Measurements from ENCODE around the gene FKBP15.
"Not testable (repeated sequence)": the region's sequence is repeated elsewhere in the genome, so short reads cannot be mapped to it uniquely, and the experiment has no call there.

Gene FKBP15, protein sequence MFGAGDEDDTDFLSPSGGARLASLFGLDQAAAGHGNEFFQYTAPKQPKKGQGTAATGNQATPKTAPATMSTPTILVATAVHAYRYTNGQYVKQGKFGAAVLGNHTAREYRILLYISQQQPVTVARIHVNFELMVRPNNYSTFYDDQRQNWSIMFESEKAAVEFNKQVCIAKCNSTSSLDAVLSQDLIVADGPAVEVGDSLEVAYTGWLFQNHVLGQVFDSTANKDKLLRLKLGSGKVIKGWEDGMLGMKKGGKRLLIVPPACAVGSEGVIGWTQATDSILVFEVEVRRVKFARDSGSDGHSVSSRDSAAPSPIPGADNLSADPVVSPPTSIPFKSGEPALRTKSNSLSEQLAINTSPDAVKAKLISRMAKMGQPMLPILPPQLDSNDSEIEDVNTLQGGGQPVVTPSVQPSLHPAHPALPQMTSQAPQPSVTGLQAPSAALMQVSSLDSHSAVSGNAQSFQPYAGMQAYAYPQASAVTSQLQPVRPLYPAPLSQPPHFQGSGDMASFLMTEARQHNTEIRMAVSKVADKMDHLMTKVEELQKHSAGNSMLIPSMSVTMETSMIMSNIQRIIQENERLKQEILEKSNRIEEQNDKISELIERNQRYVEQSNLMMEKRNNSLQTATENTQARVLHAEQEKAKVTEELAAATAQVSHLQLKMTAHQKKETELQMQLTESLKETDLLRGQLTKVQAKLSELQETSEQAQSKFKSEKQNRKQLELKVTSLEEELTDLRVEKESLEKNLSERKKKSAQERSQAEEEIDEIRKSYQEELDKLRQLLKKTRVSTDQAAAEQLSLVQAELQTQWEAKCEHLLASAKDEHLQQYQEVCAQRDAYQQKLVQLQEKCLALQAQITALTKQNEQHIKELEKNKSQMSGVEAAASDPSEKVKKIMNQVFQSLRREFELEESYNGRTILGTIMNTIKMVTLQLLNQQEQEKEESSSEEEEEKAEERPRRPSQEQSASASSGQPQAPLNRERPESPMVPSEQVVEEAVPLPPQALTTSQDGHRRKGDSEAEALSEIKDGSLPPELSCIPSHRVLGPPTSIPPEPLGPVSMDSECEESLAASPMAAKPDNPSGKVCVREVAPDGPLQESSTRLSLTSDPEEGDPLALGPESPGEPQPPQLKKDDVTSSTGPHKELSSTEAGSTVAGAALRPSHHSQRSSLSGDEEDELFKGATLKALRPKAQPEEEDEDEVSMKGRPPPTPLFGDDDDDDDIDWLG

DNA sequence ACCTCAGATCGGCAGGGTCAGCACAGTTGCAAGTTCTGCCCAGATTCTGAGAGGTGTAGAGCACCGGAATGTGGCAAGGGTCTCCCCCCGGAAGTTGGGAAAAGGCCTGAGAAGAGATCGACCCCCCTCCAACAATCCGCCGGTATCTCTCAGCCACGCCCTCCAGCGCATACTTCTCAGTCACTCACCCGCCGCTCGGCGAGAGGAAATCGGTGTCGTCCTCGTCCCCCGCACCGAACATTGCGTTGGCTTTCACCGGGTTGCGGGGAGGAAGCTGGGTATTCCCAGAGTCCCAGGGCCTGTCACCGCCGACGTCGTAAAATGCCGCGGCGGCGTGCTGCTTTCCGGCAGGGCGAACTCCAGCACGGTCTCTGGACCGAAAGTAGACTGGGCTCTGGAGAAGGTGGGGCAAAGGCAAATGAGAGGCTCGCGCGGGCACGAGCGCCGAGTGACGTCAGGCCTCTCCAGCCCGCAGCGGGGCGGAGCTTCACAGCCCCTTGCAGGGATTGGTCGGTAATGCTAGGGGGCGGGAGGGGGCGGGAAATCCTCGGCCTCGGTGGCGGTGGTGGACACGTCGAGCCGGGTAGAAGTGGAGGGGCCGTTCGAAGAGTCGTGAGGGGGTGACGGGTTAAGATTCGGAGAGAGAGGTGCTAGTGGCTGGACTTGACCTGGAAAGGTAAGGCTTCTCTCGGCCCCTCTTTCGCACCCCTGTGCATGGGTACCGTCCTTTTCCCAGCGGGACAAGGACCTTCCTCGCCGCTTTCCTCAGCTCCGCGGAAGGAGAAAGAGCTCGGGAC lies at the start of gene FKBP15, which contains the start of gene SLC31A1:
Gene FKBP15, minus strand, starts transcription at position 275 of the 797 bp plus-strand sequence. Its CDS starts 34 bp downstream, at position 241.
Gene SLC31A1, plus strand, starts transcription at position 542 of the 797 bp plus-strand sequence. CDS start 34,605 bp downstream, outside the sequence.
- DNase-seq (ENCODE audit: low read depth in 2 of 2), result peak; percentile 94 to 96

- no peak for DNase-seq (ENCODE audit: low read depth in 2 of 2)
These were observed 48.8 kb upstream of the FKBP15 start for GRCh38 chr9:113269871-113270270.

DNA sequence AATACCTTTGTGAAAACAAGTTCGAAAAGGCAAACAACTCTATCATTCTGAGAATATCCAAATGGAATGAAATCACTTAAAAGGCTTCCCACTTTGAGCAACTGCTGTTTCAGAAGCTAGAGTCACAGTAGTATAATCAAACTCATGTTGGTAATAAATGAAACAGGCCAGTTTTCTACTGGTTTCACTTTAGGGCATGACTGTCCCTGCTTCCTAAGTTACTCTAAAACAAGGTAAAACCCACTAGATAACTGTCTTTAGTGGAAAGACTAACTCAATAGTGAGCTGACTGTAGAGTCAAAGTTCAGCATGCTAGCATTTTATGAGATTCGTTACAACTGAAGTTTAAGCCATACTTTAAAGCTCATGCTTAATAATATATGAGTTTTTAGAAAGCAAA lies 48.3 kb upstream of the FKBP15 start:
- DNase-seq (ENCODE audit: low read depth in 2 of 2), result no peak

GRCh38 chr9:113267911-113268566 lies 47.0 kb upstream of the FKBP15 start:
- no peak for DNase-seq (ENCODE audit: low read depth in 2 of 2)

DNA sequence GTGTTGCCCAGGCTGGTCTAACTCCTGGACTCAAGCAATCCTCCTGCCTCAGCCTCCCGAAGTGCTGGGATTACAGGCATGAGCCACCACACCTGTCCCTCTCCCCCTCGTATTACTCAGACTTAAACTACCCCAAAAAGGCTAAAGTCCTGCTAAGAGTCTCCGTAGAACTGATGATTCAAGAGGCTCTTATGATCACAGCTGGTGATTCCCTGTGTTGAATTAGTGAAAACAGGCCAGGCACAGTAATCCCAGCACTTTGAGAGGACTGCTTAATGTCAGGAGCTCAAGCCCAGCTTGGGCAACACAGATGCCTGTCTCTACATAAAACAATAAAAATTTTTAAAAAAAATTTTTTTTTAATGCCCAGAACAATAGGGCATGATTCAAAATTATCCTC lies 45.1 kb upstream of the FKBP15 start:
- DNase-seq (ENCODE audit: low read depth in 2 of 2), result no peak

DNA sequence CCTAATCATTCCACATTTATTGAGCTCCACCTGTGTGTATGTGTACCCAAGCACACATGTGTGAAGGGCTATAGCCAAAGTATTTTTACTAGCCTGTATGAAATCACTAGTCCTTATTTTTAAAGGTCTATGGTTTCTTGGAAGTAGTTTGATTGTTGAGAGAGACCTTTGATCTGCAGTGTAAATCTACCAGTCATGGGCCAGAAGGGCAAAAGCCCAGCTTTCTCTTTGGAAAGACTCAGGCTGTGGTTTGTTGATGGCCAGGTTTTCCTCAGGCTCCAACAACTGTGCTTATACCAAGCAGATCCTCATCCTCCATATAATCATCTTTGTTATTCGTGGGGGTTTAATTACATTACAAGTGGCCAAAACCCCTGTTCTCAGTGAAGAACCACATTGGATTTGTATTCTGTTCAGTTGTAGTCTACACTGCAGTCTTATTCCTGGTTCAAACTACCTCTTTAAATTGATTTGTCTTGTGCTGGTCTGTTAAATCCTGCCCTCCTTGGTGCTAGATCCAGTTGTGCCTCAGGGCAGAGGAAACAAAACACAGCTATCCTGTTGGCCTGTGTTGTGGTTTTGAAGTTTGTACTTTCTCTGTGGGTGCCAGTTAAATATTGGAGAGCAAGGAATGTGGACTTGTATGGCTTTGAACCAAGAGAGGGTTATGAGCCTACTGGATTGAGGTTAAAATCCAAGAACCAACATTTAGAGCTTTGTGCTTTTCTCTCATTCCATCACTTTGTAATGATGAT lies 41.0 kb upstream of the FKBP15 start:
- no peak for DNase-seq (ENCODE audit: low read depth in 2 of 2)

- no peak for DNase-seq (ENCODE audit: low read depth in 2 of 2)
These were observed 37.2 kb upstream of the FKBP15 start for GRCh38 chr9:113258282-113258681.

DNA sequence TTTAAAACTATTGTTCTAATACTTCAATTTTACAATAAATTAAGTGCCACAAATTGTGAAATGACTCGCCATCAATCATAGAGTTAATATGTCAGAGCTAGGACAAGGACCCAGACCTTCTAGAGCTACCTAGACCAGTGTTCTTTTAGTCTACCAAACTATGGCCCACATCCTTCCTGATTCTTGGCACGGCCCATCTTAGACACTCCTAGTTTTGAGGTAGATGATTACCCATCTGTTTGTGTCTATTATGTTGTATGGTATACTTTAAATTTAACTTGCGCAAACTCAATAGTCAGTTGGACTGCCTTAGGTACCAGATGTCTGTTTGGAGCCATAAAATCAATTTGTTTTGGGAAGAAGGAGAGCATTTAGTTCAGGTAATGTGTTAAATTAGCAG lies 36.8 kb upstream of the FKBP15 start:
- no peak for DNase-seq (ENCODE audit: low read depth in 2 of 2)

DNA sequence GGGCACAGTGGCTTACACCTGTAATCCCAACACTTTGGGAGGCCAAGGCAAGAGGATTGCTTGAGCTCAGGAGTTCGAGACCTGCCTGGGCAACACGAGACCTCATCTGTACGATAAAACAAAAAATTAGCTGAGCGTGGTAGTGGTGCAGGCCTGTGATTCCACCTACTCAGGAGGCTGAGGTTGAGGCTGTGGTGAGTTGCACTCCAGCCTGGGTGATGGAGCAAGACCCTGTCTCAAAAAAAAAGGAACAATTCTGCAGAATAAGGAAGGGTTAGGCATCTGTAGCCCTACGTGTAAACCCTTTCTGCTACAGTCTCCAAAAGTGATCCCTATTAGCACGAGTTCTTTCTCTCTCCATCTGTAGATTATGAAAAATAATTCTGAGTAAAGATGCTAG lies 34.4 kb upstream of the FKBP15 start:
- DNase-seq (ENCODE audit: low read depth in 2 of 2), result no peak

- DNase-seq (ENCODE audit: low read depth in 2 of 2), result no peak
These were observed 33.9 kb upstream of the FKBP15 start for GRCh38 chr9:113254991-113255390.

DNA sequence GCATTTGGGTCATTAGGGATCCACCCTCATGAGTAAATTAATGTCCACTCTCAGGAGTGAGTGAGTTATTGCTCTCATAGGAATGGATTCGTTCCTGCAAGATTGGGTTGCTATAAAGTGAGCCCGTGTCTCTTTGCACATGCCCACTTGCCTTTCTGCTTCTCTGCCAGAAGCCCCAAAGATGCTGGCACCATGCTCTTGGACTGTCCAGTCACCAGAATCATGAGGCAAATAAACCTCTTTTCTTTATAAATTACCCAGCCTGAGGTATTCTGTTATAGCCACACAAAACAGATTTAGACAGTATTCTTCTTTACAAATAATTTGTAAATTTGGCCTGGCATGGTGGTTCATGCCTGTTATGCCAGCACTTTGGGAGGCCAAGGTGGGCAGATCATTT lies 29.7 kb upstream of the FKBP15 start:
- DNase-seq (ENCODE audit: low read depth in 2 of 2), result no peak

DNA sequence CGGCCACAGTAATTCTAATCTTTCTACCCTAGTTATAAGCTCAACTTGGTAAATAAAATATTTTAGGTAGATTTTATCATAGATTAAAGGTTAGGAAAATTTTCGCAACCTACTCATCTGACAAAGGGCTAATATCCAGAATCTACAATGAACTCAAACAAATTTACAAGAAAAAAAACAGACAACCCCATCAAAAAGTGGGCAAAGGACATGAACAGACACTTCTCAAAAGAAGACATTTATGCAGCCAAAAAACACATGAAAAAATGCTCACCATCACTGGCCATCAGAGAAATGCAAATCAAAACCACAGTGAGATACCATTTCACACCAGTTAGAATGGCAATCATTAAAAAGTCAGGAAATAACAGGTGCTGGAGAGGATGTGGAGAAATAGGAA lies 28.6 kb upstream of the FKBP15 start:
- not testable (repeated sequence) for DNase-seq (ENCODE audit: low read depth in 2 of 2)

GRCh38 chr9:113247640-113248039 lies 26.6 kb upstream of the FKBP15 start:
- no peak for DNase-seq (ENCODE audit: low read depth in 2 of 2)

DNA sequence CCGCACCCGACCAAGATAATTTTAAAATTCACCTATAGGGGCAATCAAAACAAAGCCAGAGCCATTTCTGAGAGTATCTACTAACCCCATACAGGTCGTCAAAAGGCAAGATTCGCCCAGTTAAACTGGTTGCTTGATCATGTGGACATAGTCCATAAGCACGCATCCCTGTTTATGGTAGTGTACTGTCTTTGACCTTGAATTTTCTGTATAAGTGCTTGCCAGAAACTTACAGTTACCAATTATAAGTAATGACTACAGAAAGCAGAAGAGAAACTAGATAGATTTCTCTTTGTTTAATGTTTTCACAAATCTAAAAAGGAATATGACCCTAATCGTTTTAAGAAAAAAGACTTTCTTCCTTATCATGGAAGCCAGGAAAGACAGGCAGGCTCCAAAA lies 25.9 kb upstream of the FKBP15 start:
- DNase-seq (ENCODE audit: low read depth in 2 of 2), result no peak

DNA sequence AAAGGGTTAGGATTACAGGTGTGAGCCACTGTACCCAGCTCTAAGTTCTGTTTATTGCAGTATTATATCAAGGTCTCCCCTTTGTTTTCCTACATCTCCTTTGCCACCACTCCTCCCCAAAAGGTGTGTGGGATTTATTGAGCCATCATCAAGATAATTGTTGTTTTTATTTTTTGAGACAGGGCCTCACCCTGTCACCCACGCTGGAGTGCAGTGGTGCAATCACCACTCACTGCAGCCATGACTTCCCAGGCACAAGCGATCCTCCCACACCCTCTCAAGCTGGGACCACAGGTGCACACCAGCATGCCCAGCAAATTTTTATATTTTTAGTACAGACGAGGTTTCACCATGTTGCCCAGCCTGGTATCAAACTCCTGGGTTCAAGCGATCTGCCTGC lies 24.8 kb upstream of the FKBP15 start:
- no peak for DNase-seq (ENCODE audit: low read depth in 2 of 2)

GRCh38 chr9:113244556-113244955 lies 23.5 kb upstream of the FKBP15 start:
- no peak for DNase-seq (ENCODE audit: low read depth in 2 of 2)

GRCh38 chr9:113241161-113241560 lies 20.1 kb upstream of the FKBP15 start:
- DNase-seq (ENCODE audit: low read depth in 2 of 2), result no peak

- DNase-seq (ENCODE audit: low read depth in 2 of 2), result no peak
These were observed 17.8 kb upstream of the FKBP15 start for GRCh38 chr9:113238859-113239232.

- no peak for DNase-seq (ENCODE audit: low read depth in 2 of 2)
These were observed 17.3 kb upstream of the FKBP15 start for GRCh38 chr9:113238202-113238858.
